HEK293 (cell line): ENCODE measurements around the gene ROR2.

ENCODE experiments used
- CTCF ChIA-PET: fragments of 350-600 bp; formaldehyde crosslinking; extraction: SDS; loops from one replicate; lab custom pipeline; 2021; ENCODE audit warnings: antibody characterized with exemption; lab: Yijun Ruan, JAX
- POLR2A ChIA-PET: fragments of 300-600 bp; formaldehyde crosslinking; extraction: SDS; loops from one replicate; lab custom pipeline; 2020; ENCODE audit warnings: antibody characterized with exemption, inconsistent platforms; lab: Yijun Ruan, JAX
- H3K27ac ChIP-seq: fragments of 200-500 bp; sonication (Bioruptor generic); 2 replicates; pipeline ENCODE4 v1.5.1; 2014; ENCODE audit warnings: low read depth, low read length, control low read depth, inconsistent platforms; ENCODE audit errors: extremely low read depth
- H3K36me3 ChIP-seq, 2 experiments: fragments of 200-500 bp in 1 of 2; sonication (Bioruptor generic) in 1 of 2; 1 replicate in 1 of 2; 2 replicates in 1 of 2; pipeline ENCODE4 v1.5.1; 2014 to 2017; ENCODE audit warnings: inconsistent platforms in 2 of 2, low read length in 2 of 2; ENCODE audit not compliant: control insufficient read depth in 2 of 2, insufficient read depth in 1 of 2
- H3K4me1 ChIP-seq: fragments of 200-500 bp; sonication (Bioruptor generic); 2 replicates; pipeline ENCODE4 v1.5.1; 2014; ENCODE audit warnings: mild to moderate bottlenecking, low read length, inconsistent platforms; ENCODE audit not compliant: control insufficient read depth, insufficient read depth
- H3K4me3 ChIP-seq: 2 replicates; pipeline ENCODE4 v1.5.1; 2011; ENCODE audit warnings: low read depth, mild to moderate bottlenecking, control low read depth, low read length, moderate library complexity
- H3K9me3 ChIP-seq: fragments of 200-500 bp; sonication (Bioruptor generic); 2 replicates; pipeline ENCODE4 v1.5.1; 2014; ENCODE audit warnings: low read depth, low read length, inconsistent platforms; ENCODE audit not compliant: control insufficient read depth, insufficient read depth
- KLF9 ChIP-seq: fragments of 450-650 bp; formaldehyde crosslinking; IDR thresholded peaks from 2 replicates; pipeline ENCODE4 v1.5.1; 2016; ENCODE audit warnings: missing biosample characterization, missing genetic modification characterization, low read depth
- ZNF121 ChIP-seq: fragments of 450-650 bp; formaldehyde crosslinking; IDR thresholded peaks from 2 replicates; pipeline ENCODE4 v1.5.1; 2016; ENCODE audit warnings: missing biosample characterization, missing genetic modification characterization
- ZNF239 ChIP-seq: fragments of 450-650 bp; formaldehyde crosslinking; IDR thresholded peaks from 2 replicates; pipeline ENCODE4 v1.5.1; 2016; ENCODE audit warnings: missing biosample characterization, missing genetic modification characterization
- ZNF248 ChIP-seq: fragments of 450-650 bp; formaldehyde crosslinking; IDR thresholded peaks from 2 replicates; pipeline ENCODE4 v1.5.1; 2017; ENCODE audit warnings: missing biosample characterization, missing genetic modification characterization
- ZNF366 ChIP-seq: fragments of 450-650 bp; formaldehyde crosslinking; conservative IDR thresholded peaks from 2 replicates; pipeline ENCODE4 v1.5.1; 2016; ENCODE audit warnings: missing biosample characterization, missing genetic modification characterization
- ZNF37A ChIP-seq: fragments of 450-650 bp; IDR thresholded peaks from 2 replicates; pipeline ENCODE4 v1.5.1; 2018; ENCODE audit warnings: missing biosample characterization, missing genetic modification characterization
- ZNF530 ChIP-seq: fragments of 450-650 bp; formaldehyde crosslinking; IDR thresholded peaks from 2 replicates; pipeline ENCODE4 v1.5.1; 2016; ENCODE audit warnings: low read depth, missing biosample characterization, missing genetic modification characterization
- ZNF629 ChIP-seq: fragments of 450-650 bp; formaldehyde crosslinking; IDR thresholded peaks from 2 replicates; pipeline ENCODE4 v1.5.1; 2017; ENCODE audit warnings: missing biosample characterization, missing genetic modification characterization
- ZNF670 ChIP-seq: fragments of 450-650 bp; formaldehyde crosslinking; IDR thresholded peaks from 2 replicates; pipeline ENCODE4 v1.5.1; 2016; ENCODE audit warnings: missing biosample characterization, missing genetic modification characterization, low read depth
- TF ChIP-seq, protein P1 (sequence below): fragments of 450-650 bp; formaldehyde crosslinking; IDR thresholded peaks from 2 replicates; pipeline ENCODE4 v1.5.1; 2017; ENCODE audit warnings: missing biosample characterization, missing genetic modification characterization
- TF ChIP-seq, protein P2 (sequence below): fragments of 450-650 bp; formaldehyde crosslinking; IDR thresholded peaks from 2 replicates; pipeline ENCODE4 v1.5.1; 2016; ENCODE audit warnings: missing biosample characterization, missing genetic modification characterization
- TF ChIP-seq, protein P3 (sequence below): fragments of 450-650 bp; formaldehyde crosslinking; IDR thresholded peaks from 2 replicates; pipeline ENCODE4 v1.5.1; 2016; ENCODE audit warnings: missing biosample characterization, missing genetic modification characterization

Gene ROR2

DNA sequence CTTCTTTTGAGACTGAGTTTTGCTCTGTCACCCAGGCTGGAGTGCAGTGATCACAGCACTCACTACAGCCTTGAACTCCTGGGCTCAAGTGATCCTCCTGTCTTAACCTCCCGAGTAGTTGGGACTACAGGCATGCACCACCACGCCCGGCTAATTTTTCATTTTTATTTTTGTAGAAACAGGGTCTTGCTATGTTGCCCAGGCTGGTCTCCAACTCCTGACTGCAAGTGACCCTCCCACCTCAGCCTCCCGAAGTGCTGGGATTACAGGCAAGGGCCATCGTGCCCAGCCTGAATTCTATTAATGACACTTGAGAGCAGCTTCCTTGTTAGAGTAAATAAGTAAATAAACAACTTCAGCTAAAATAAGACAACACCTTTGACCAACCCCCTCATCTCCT lies 12.3 kb downstream of the ROR2 start:
- H3K4me1 ChIP-seq: no peaks in the 10 kb centered on the region
- no peak overlapping the region for H3K27ac ChIP-seq
- ChIA-PET POLR2A (no interaction called here), CTCF (interaction anchor here (0.5 to 2.5 kb wide), 5 partner anchors 12 to 1901 kb away, joined by 3 to 11 read pairs (median 4); no protein-coding TSS in a partner anchor)
- 0 out of 2 replicates have a peak, but pooled peaks have one; percentile 18 for TF ChIP-seq ZNF121 (tag by site-specific recombination)
- TF ChIP-seq, protein P1, sequence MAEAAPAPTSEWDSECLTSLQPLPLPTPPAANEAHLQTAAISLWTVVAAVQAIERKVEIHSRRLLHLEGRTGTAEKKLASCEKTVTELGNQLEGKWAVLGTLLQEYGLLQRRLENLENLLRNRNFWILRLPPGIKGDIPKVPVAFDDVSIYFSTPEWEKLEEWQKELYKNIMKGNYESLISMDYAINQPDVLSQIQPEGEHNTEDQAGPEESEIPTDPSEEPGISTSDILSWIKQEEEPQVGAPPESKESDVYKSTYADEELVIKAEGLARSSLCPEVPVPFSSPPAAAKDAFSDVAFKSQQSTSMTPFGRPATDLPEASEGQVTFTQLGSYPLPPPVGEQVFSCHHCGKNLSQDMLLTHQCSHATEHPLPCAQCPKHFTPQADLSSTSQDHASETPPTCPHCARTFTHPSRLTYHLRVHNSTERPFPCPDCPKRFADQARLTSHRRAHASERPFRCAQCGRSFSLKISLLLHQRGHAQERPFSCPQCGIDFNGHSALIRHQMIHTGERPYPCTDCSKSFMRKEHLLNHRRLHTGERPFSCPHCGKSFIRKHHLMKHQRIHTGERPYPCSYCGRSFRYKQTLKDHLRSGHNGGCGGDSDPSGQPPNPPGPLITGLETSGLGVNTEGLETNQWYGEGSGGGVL: no peak
- H3K4me3 ChIP-seq: no peak overlapping the region
- no peaks in the 10 kb centered on the region for H3K36me3 ChIP-seq
- H3K9me3 ChIP-seq: no peaks in the 10 kb centered on the region

DNA sequence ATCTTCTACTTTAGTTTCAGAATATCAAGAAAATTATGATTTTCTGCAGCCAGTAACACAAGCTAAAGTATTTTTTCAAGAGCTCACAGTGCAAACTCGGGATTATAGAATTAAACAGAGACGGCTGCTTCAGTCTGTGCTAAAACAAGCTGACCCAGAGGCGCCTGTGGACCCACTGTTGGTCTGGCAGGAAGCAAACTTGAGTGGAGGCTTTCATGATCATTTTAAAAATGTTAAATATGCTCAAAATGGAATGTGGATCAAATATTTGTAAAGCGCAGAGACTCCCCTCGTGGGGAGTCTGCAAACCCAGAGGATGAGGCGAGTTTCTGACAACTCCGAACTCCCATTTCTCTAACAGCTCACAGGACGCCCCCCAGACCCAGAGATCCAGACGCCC lies 13.0 kb downstream of the ROR2 start:
- CTCF ChIA-PET: interaction anchor here (0.6 to 2.5 kb wide), 3 partner anchors 12 to 1020 kb away, joined by 3 to 11 read pairs (median 5); no protein-coding TSS in a partner anchor
- no peaks in the 10 kb centered on the region for H3K4me1 ChIP-seq
- POLR2A ChIA-PET: no interaction called here
- TF ChIP-seq ZNF670 (tag by site-specific recombination) (no peak), KLF9 (tag by site-specific recombination) (no peak), ZNF530 (tag by site-specific recombination) (no peak), ZNF37A (tag by site-specific recombination) (no peak)
- TF ChIP-seq, protein P2, sequence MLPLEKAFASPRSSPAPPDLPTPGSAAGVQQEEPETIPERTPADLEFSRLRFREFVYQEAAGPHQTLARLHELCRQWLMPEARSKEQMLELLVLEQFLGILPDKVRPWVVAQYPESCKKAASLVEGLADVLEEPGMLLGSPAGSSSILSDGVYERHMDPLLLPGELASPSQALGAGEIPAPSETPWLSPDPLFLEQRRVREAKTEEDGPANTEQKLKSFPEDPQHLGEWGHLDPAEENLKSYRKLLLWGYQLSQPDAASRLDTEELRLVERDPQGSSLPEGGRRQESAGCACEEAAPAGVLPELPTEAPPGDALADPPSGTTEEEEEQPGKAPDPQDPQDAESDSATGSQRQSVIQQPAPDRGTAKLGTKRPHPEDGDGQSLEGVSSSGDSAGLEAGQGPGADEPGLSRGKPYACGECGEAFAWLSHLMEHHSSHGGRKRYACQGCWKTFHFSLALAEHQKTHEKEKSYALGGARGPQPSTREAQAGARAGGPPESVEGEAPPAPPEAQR (tag by site-specific recombination): no peak
- H3K4me3 ChIP-seq: no peak overlapping the region
- no peak overlapping the region for H3K27ac ChIP-seq
- no peaks in the 10 kb centered on the region for H3K36me3 ChIP-seq
- no peaks in the 10 kb centered on the region for H3K9me3 ChIP-seq

DNA sequence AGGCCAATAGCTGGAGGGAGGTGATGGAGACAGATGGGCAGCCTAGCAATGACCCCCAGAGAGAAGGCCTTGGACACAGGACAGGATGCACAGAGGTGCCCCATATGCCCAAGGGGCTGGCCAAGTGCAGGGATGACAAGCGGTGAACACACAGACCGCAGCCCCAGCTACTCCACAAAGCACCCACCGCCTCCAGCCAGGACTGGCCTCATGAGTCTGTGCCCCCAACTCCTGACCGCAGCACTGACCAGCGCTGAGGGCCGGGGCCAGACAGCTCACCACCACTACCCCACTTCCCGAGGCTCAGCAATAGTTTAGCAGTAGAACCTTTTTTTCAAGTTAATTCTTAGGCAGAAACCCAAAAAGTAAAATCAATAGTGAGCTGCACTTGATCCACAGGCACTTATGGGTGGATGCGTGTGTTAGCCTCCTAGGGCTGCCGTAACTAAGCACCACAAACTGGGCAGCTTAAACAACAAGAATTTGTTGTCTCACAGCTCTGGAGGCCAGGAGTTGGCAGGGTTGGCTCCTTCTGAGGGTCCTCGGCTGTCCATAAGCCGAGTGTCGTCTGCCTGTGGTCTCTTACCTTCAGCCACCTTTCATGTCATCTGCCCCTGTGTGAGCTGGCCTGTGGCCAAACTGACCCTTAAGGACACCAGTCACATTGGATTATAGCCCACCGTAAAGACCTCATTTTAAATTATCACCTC lies 14.1 kb downstream of the ROR2 start:
- Histone ChIP-seq H3K4me3 (no peak overlapping the region), H3K27ac (no peak overlapping the region), H3K4me1 (no peaks in the 10 kb centered on the region), H3K36me3 (no peaks in the 10 kb centered on the region), H3K9me3 (no peaks in the 10 kb centered on the region)
- ChIA-PET POLR2A (no interaction called here), CTCF (interaction anchor here (0.6 to 2.8 kb wide), 2 partner anchors 15 to 93 kb away, joined by 5 to 18 read pairs; partner anchors contain the start of gene ROR2)
- TF ChIP-seq ZNF239 (no peak), ZNF248 (tag by site-specific recombination) (no peak), ZNF629 (tag by site-specific recombination) (no peak), ZNF366 (no peak)
- TF ChIP-seq, protein P3, sequence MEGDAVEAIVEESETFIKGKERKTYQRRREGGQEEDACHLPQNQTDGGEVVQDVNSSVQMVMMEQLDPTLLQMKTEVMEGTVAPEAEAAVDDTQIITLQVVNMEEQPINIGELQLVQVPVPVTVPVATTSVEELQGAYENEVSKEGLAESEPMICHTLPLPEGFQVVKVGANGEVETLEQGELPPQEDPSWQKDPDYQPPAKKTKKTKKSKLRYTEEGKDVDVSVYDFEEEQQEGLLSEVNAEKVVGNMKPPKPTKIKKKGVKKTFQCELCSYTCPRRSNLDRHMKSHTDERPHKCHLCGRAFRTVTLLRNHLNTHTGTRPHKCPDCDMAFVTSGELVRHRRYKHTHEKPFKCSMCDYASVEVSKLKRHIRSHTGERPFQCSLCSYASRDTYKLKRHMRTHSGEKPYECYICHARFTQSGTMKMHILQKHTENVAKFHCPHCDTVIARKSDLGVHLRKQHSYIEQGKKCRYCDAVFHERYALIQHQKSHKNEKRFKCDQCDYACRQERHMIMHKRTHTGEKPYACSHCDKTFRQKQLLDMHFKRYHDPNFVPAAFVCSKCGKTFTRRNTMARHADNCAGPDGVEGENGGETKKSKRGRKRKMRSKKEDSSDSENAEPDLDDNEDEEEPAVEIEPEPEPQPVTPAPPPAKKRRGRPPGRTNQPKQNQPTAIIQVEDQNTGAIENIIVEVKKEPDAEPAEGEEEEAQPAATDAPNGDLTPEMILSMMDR: no peak
- TF ChIP-seq, protein P2 (tag by site-specific recombination): no peak
